ENCODE measurements around the gene MICAL3.

GRCh38 chr22:17833489-17833888, 190.9 kb downstream of the MICAL3 start:
- TF ChIP-seq ADNP (tag; IDR thresholded peaks at IDR 0.05) (no peak), ZNF785 (CRISPR knock-in tag; IDR thresholded peaks at IDR 0.05) (no peak), MEF2D (tag; conservative IDR thresholded peaks at IDR 0.05; ENCODE audit: low read depth) (no peak), TFE3 (CRISPR knock-in tag; IDR thresholded peaks at IDR 0.05) (no peak), BRCA1 (IDR thresholded peaks at IDR 0.05) (no peak), BRCA1 (CRISPR knock-in tag; IDR thresholded peaks at IDR 0.05) (no peak), EP300 (IDR thresholded peaks at IDR 0.05; ENCODE audit: low read length) (no peak), E2F1 (CRISPR knock-in tag; IDR thresholded peaks at IDR 0.05) (no peak), POLR2G (IDR thresholded peaks at IDR 0.05; ENCODE audit: low read depth, low read length) (no peak)

Data from K562 (cell line).